Thyroid gland (tissue), 4 donors: ENCODE data around the gene EXOC6.

Source experiments
- CTCF ChIP-seq, 6 experiments: fragments of 200-600 bp in 3 of 6; fragments of 450-650 bp in 3 of 6; sonication (generic) in 3 of 6; IDR thresholded peaks; one replicate each; pipeline ENCODE4 v1.5.1; 2016 to 2019; ENCODE audit warnings: antibody characterized with exemption in 6 of 6, mild to moderate bottlenecking in 2 of 6, inconsistent platforms in 1 of 6, moderate library complexity in 1 of 6
- POLR2A ChIP-seq, 2 donors: fragments of 450-650 bp; IDR thresholded peaks; one replicate each; pipeline ENCODE4 v1.6.1; 2017; ENCODE audit warnings: antibody characterized with exemption in 2 of 2, mild to moderate bottlenecking in 2 of 2, moderate library complexity in 1 of 2

- TF ChIP-seq POLR2A (IDR thresholded peaks at IDR 0.05): no peak
- TF ChIP-seq CTCF (IDR thresholded peaks at IDR 0.05): no peak
These were observed 18.9 kb downstream of the EXOC6 start for GRCh38 chr10:92867235-92867634.
